NB4 (cell line): ENCODE measurements around the gene PER2.
"Not testable (repeated sequence)": the region's sequence is repeated elsewhere in the genome, so short reads cannot be mapped to it uniquely, and the experiment has no call there.

Experiments
- DNase-seq: peaks from one replicate; pipeline ENCODE4 v3.0.0; 2010; ENCODE audit warnings: low read depth
- H3K4me3 ChIP-seq: one replicate; pipeline ENCODE4 v1.5.1; 2011; ENCODE audit warnings: mild to moderate bottlenecking, low read depth, low read length, moderate library complexity
- CTCF ChIP-seq: IDR thresholded peaks from one replicate; pipeline ENCODE4 v1.5.1; 2012; ENCODE audit warnings: low read depth, low read length
- MAX ChIP-seq: IDR thresholded peaks from 2 replicates; pipeline ENCODE4 v1.6.1; 2011; ENCODE audit warnings: low read depth, low read length
- MYC ChIP-seq: IDR thresholded peaks from 2 replicates; pipeline ENCODE4 v1.6.1; 2011; ENCODE audit warnings: low read depth, low read length
- POLR2A ChIP-seq: IDR thresholded peaks from 2 replicates; pipeline ENCODE4 v1.6.1; 2011; ENCODE audit warnings: mild to moderate bottlenecking; ENCODE audit not compliant: insufficient read length; ENCODE audit errors: extremely low read depth

The PER2 gene

GRCh38 chr2:238287737-238288649, at the start of gene PER2:
TSS of gene PER2 (minus strand) at chr2:238288610. CDS start at chr2:238277936, 10,674 bp downstream.
- peak; percentile 75 for DNase-seq
- peak; percentile 1 for TF ChIP-seq CTCF
- TF ChIP-seq MYC = no peak
- TF ChIP-seq MAX = peak; percentile 34; the same call in 1 of the 2 replicates
- no peak for TF ChIP-seq POLR2A
- H3K4me3 ChIP-seq = peak within 1 kb of the TSS; percentile 79

GRCh38 chr2:238337846-238338245, 49.4 kb upstream of the PER2 start:
- no peak overlapping the region for H3K4me3 ChIP-seq
- TF ChIP-seq MAX (no peak), MYC (no peak), CTCF (no peak), POLR2A (no peak)
- no peak for DNase-seq

- TF ChIP-seq MYC (no peak), MAX (no peak), CTCF (no peak), POLR2A (no peak)
- no peak overlapping the region for H3K4me3 ChIP-seq
- DNase-seq = no peak
These were observed 48.5 kb upstream of the PER2 start for GRCh38 chr2:238336793-238337444.

GRCh38 chr2:238336151-238336550, 47.7 kb upstream of the PER2 start:
- DNase-seq = no peak
- no peak overlapping the region for H3K4me3 ChIP-seq
- TF ChIP-seq CTCF (no peak), POLR2A (no peak), MYC (no peak), MAX (no peak)

GRCh38 chr2:238335591-238335990, 47.2 kb upstream of the PER2 start:
- DNase-seq, H3K4me3 ChIP-seq: not testable (repeated sequence)

- no peak for DNase-seq
- no peak overlapping the region for H3K4me3 ChIP-seq
- TF ChIP-seq POLR2A (no peak), MAX (no peak), MYC (no peak), CTCF (no peak)
These were observed 46.5 kb upstream of the PER2 start for GRCh38 chr2:238334885-238335284.
